ENCODE measurements around the gene RIMS4. TPM values are rescaled to one million over a fixed set of nuclear protein-coding genes. Genes with fewer than 3 reads are reported as not detected.

RIMS4 gene
- total RNA-seq, 1 experiment from 2014 or later, result 16.3 TPM

DNA sequence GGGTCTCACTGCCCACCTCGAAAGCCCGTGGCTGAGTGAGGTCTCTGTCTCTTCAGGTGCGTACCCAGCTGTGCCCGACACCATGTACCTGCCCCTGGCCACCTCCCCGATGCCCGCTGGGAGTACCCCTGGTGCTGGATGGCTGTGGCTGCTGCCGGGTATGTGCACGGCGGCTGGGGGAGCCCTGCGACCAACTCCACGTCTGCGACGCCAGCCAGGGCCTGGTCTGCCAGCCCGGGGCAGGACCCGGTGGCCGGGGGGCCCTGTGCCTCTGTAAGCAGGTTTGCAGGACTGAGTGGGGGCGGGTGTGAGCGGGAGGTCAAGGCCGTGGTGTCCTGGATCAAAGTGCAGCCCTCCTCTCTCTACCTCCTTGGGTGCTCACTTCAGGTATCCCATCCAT, 90.5 kb downstream of the RIMS4 start:
- Histone ChIP-seq H3K23ac (ENCODE audit: insufficient read length, low read depth, low read length) (no peak overlapping the region), H2AFZ (ENCODE audit: low read length) (no peak overlapping the region), H4K8ac (replicated peaks; ENCODE audit: insufficient read length, low read depth, low read length) (no peak overlapping the region), H3K79me1 (ENCODE audit: insufficient read depth, low read depth, low read length, poor library complexity, severe bottlenecking) (no peaks in the 10 kb centered on the region), H4K5ac (ENCODE audit: insufficient read length, low read depth, low read length) (no peak overlapping the region), H3K27me3 (ENCODE audit: insufficient read depth, low read length) (no peaks in the 10 kb centered on the region), H3K27ac (ENCODE audit: insufficient read length, low read depth, low read length) (no peak overlapping the region), H3K4ac (ENCODE audit: low read depth, low read length) (no peak overlapping the region), H3K4me1 (ENCODE audit: insufficient read depth, low read length) (no peaks in the 10 kb centered on the region), H3K14ac (ENCODE audit: insufficient read depth, low read length) (no peak overlapping the region; the same call in 1 of the 2 replicates), H4K20me1 (ENCODE audit: control insufficient read depth, insufficient read depth, insufficient read length) (no peaks in the 10 kb centered on the region), H3K18ac (ENCODE audit: insufficient read length, low read depth, low read length) (no peak overlapping the region), H4K91ac (ENCODE audit: insufficient read length, low read depth, low read length) (no peak overlapping the region), H2BK5ac (ENCODE audit: insufficient read length, low read length) (no peak overlapping the region), H3K79me2 (ENCODE audit: insufficient read depth, low read length) (no peaks in the 10 kb centered on the region), H3K23me2 (ENCODE audit: insufficient read length, low read depth, low read length, poor library complexity, severe bottlenecking) (no peaks in the 10 kb centered on the region), H3K9ac (ENCODE audit: extremely low read depth, insufficient read length, low read length) (no peak overlapping the region), H3K9me3 (ENCODE audit: control insufficient read depth, low read depth, low read length) (no peaks in the 10 kb centered on the region), H2BK15ac (ENCODE audit: low read depth, low read length) (no peak overlapping the region), H3K56ac (ENCODE audit: insufficient read length, low read depth, low read length) (no peak overlapping the region), H2BK120ac (ENCODE audit: low read depth, low read length, poor library complexity, severe bottlenecking) (no peak overlapping the region), H3K4me2 (ENCODE audit: insufficient read depth, insufficient read length, low read length) (no peak overlapping the region), H2AK5ac (ENCODE audit: insufficient read length, low read length) (no peak overlapping the region), H3T11ph (ENCODE audit: low read length) (no peak overlapping the region), H2BK20ac (ENCODE audit: low read depth, low read length, poor library complexity, severe bottlenecking) (no peak overlapping the region), H2BK12ac (ENCODE audit: insufficient read length, low read depth, low read length) (no peak overlapping the region)
- DNase-seq, result no peak
- no peaks in the 10 kb centered on the region for H3K36me3 Mint-ChIP-seq (ENCODE audit: insufficient read depth in 1 of 3, low read depth in 3 of 3)
- H3K27ac Mint-ChIP-seq, result no peak overlapping the region
- TF ChIP-seq, protein P1, sequence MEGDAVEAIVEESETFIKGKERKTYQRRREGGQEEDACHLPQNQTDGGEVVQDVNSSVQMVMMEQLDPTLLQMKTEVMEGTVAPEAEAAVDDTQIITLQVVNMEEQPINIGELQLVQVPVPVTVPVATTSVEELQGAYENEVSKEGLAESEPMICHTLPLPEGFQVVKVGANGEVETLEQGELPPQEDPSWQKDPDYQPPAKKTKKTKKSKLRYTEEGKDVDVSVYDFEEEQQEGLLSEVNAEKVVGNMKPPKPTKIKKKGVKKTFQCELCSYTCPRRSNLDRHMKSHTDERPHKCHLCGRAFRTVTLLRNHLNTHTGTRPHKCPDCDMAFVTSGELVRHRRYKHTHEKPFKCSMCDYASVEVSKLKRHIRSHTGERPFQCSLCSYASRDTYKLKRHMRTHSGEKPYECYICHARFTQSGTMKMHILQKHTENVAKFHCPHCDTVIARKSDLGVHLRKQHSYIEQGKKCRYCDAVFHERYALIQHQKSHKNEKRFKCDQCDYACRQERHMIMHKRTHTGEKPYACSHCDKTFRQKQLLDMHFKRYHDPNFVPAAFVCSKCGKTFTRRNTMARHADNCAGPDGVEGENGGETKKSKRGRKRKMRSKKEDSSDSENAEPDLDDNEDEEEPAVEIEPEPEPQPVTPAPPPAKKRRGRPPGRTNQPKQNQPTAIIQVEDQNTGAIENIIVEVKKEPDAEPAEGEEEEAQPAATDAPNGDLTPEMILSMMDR (conservative IDR thresholded peaks at IDR 0.05), result no peak
- no peaks in the 10 kb centered on the region for H3K9me3 Mint-ChIP-seq
- H3K4me3 Mint-ChIP-seq, result no peak overlapping the region
- no CpG with 5 or more reads among the region's 19 CpGs for WGBS (ENCODE audit: extremely low coverage, insufficient read length, low lambda C conversion rate)
- no peaks in the 10 kb centered on the region for H3K27me3 Mint-ChIP-seq (ENCODE audit: low read depth)
- H3K4me1 Mint-ChIP-seq, result peaks cover 3 to 4% of the 10 kb centered on the region in 2 experiments

Measured in H9 (cell line).